HepG2 (cell line): ENCODE results near the gene DOCK3. TPM values are rescaled to one million over a fixed set of nuclear protein-coding genes. Genes with fewer than 3 reads are reported as not detected.

Experiments used
- ISL2 ChIP-seq: sonication (generic); formaldehyde crosslinking; IDR thresholded peaks from 2 replicates; pipeline ENCODE4 v1.5.0; 2020; ENCODE audit warnings: missing genetic modification reagents
- KLF13 ChIP-seq: sonication (generic); formaldehyde crosslinking; IDR thresholded peaks from 2 replicates; pipeline ENCODE4 v1.4.0; 2020; ENCODE audit warnings: mild to moderate bottlenecking, missing genetic modification reagents
- LCORL ChIP-seq, 2 experiments: fragments of 450-650 bp in 1 of 2; sonication (generic) in 1 of 2; formaldehyde crosslinking in 1 of 2; IDR thresholded peaks; 2 replicates each; pipeline versions ENCODE4 v1.5.0 to v1.6.1; 2017 to 2020; ENCODE audit warnings: antibody characterized with exemption in 1 of 2, missing genetic modification reagents in 1 of 2
- NR2F2 ChIP-seq: IDR thresholded peaks from 2 replicates; pipeline ENCODE4 v1.6.1; 2012; ENCODE audit warnings: low read depth, inconsistent platforms, borderline replicate concordance
- RERE ChIP-seq: IDR thresholded peaks from 2 replicates; pipeline ENCODE4 v1.6.1; 2016; ENCODE audit warnings: low read depth, missing genetic modification reagents, missing compliant biosample characterization
- ZBTB26 ChIP-seq: IDR thresholded peaks from 2 replicates; pipeline ENCODE4 v1.6.1; 2016; ENCODE audit warnings: missing compliant biosample characterization, missing genetic modification reagents, borderline replicate concordance
- ZC3H13 ChIP-seq: sonication (generic); formaldehyde crosslinking; IDR thresholded peaks from 2 replicates; pipeline ENCODE4 v1.8.1; 2023; ENCODE audit warnings: mild to moderate bottlenecking, missing genetic modification reagents, moderate library complexity
- ZMAT5 ChIP-seq: sonication (generic); formaldehyde crosslinking; IDR thresholded peaks from 2 replicates; pipeline ENCODE4 v1.5.0; 2020; ENCODE audit warnings: mild to moderate bottlenecking, low read depth, missing genetic modification reagents, borderline replicate concordance
- ZNF609 ChIP-seq: sonication (generic); formaldehyde crosslinking; IDR thresholded peaks from 2 replicates; pipeline ENCODE4 v1.4.0; 2020; ENCODE audit warnings: mild to moderate bottlenecking, missing genetic modification reagents, borderline replicate concordance
- ZNF616 ChIP-seq: sonication (generic); formaldehyde crosslinking; IDR thresholded peaks from 2 replicates; pipeline ENCODE4 v1.5.0; 2020; ENCODE audit warnings: low read depth, mild to moderate bottlenecking, missing genetic modification reagents
- polyA plus RNA-seq, 8 experiments: library from polyadenylated mRNA; depleted of rRNA in 3 of 8; stranded (reverse) in 7 of 8; unstranded in 1 of 8; fragments of >200 nt; fragmentation: Illumina TruSeq in 4 of 8; extraction: Trizol in 4 of 8; gene quantifications; 2 replicates each; pipeline versions ENCODE4 v1.2.1 to v1.2.3, GENCODE V29; 2011 to 2016; ENCODE audit warnings: low read depth in 4 of 8, missing spikeins in 1 of 8, mixed read lengths in 1 of 8; ENCODE audit not compliant: insufficient read depth in 1 of 8
- total RNA-seq, 5 experiments: library from RNA; depleted of rRNA; stranded (reverse); fragments of >200 nt; fragmentation: Illumina TruSeq; extraction: Trizol; gene quantifications; 2 replicates each; pipeline ENCODE4 v1.2.3, GENCODE V29; 2016; ENCODE audit warnings: low read depth in 1 of 5
- TF ChIP-seq, protein P1 (sequence below), 2 experiments: sonication (generic) in 1 of 2; formaldehyde crosslinking in 1 of 2; IDR thresholded peaks; 2 replicates each; pipeline versions ENCODE4 v1.4.0 to v1.6.1; 2016 to 2020; ENCODE audit warnings: borderline replicate concordance in 1 of 2, low read depth in 1 of 2, mild to moderate bottlenecking in 1 of 2, missing genetic modification reagents in 1 of 2

Gene DOCK3
- total and polyA plus RNA-seq, 2 of the 13 experiments (the other 11 are each of a cell fraction or from before 2014, with no cell fraction given): not detected

- TF ChIP-seq ZNF609 (peak; percentile 68; the same call in 1 of the 2 replicates), ZMAT5 (no peak), LCORL (IDR thresholded peaks at IDR 0.05) (peak; percentile 53; the same call in 1 of the 2 replicates), LCORL (CRISPR knock-in tag; IDR thresholded peaks at IDR 0.05) (peak; percentile 44; the same call in 1 of the 2 replicates), RERE (CRISPR knock-in tag) (peak; percentile 61), ZBTB26 (CRISPR knock-in tag) (no peak), ISL2 (CRISPR knock-in tag) (peak; percentile 43; the same call in 1 of the 2 replicates), ZNF616 (CRISPR knock-in tag) (no peak), NR2F2 (peak; percentile 92), ZC3H13 (CRISPR knock-in tag) (no peak), KLF13 (no peak)
- TF ChIP-seq, protein P1, sequence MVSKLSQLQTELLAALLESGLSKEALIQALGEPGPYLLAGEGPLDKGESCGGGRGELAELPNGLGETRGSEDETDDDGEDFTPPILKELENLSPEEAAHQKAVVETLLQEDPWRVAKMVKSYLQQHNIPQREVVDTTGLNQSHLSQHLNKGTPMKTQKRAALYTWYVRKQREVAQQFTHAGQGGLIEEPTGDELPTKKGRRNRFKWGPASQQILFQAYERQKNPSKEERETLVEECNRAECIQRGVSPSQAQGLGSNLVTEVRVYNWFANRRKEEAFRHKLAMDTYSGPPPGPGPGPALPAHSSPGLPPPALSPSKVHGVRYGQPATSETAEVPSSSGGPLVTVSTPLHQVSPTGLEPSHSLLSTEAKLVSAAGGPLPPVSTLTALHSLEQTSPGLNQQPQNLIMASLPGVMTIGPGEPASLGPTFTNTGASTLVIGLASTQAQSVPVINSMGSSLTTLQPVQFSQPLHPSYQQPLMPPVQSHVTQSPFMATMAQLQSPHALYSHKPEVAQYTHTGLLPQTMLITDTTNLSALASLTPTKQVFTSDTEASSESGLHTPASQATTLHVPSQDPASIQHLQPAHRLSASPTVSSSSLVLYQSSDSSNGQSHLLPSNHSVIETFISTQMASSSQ (IDR thresholded peaks at IDR 0.05; ENCODE audit: low read depth): no peak
- TF ChIP-seq, protein P1 (CRISPR knock-in tag; IDR thresholded peaks at IDR 0.05; ENCODE audit: borderline replicate concordance): no peak
Observed at GRCh38 chr3:51002495-51002894, 327.8 kb downstream of the DOCK3 start (continued).
